DND-41 (cell line): ENCODE measurements around the gene TAT.

Experiments used
- ATAC-seq: fragments of 200-7000 bp; cut with Tn5 transposase; 3 replicates; pipeline ENCODE4 v1.9.1; 2021; ENCODE audit warnings: low read depth; ENCODE audit not compliant: insufficient read depth
- DNase-seq: peaks from one replicate; pipeline ENCODE4 v3.0.0-alpha.2; 2020
- H2AFZ ChIP-seq: 2 replicates; pipeline ENCODE4 v1.6.0; 2012; ENCODE audit warnings: low read depth, low read length
- H3K27ac ChIP-seq: 2 replicates; pipeline ENCODE4 v1.5.1; 2012; ENCODE audit warnings: low read length, inconsistent platforms
- H3K27me3 ChIP-seq: fragments of 200-600 bp; sonication (generic); 2 replicates; pipeline ENCODE4 v1.6.0; 2012; ENCODE audit warnings: low read length, mild to moderate bottlenecking, inconsistent platforms; ENCODE audit not compliant: insufficient read depth, poor library complexity
- H3K36me3 ChIP-seq: 2 replicates; pipeline ENCODE4 v1.5.1; 2012; ENCODE audit warnings: low read length, inconsistent platforms; ENCODE audit not compliant: insufficient read depth
- H3K4me1 ChIP-seq: 2 replicates; pipeline ENCODE4 v1.5.1; 2012; ENCODE audit warnings: mild to moderate bottlenecking, low read length; ENCODE audit not compliant: insufficient read depth
- H3K4me2 ChIP-seq: 2 replicates; pipeline ENCODE4 v1.6.0; 2012; ENCODE audit warnings: mild to moderate bottlenecking, moderate library complexity, low read length, inconsistent platforms; ENCODE audit not compliant: insufficient read depth
- H3K4me3 ChIP-seq, 2 experiments: fragments of 200-600 bp in 1 of 2; shearing (Covaris generic) in 1 of 2; 2 replicates each; pipeline ENCODE4 v1.5.1; 2012 to 2016; ENCODE audit warnings: inconsistent platforms in 2 of 2, low read length in 2 of 2, mild to moderate bottlenecking in 2 of 2, low read depth in 1 of 2, moderate library complexity in 1 of 2
- H3K79me2 ChIP-seq: 2 replicates; pipeline ENCODE4 v1.6.0; 2012; ENCODE audit warnings: low read length, inconsistent platforms; ENCODE audit not compliant: insufficient read depth
- H3K9ac ChIP-seq: 2 replicates; pipeline ENCODE4 v1.6.0; 2012; ENCODE audit warnings: low read depth, mild to moderate bottlenecking, inconsistent platforms, low read length, moderate library complexity
- H3K9me3 ChIP-seq: 2 replicates; pipeline ENCODE4 v1.5.1; 2012; ENCODE audit warnings: low read length, moderate library complexity, mild to moderate bottlenecking, inconsistent platforms; ENCODE audit not compliant: insufficient read depth, severe bottlenecking
- H4K20me1 ChIP-seq: 2 replicates; pipeline ENCODE4 v1.6.0; 2012; ENCODE audit warnings: low read length; ENCODE audit not compliant: insufficient read depth
- CTCF ChIP-seq: IDR thresholded peaks from 2 replicates; pipeline ENCODE4 v1.5.1; 2012; ENCODE audit warnings: borderline replicate concordance, low read length, moderate library complexity, mild to moderate bottlenecking; ENCODE audit not compliant: poor library complexity, severe bottlenecking; ENCODE audit errors: extremely low read depth
- EZH2 ChIP-seq: IDR thresholded peaks from 3 replicates; pipeline ENCODE4 v1.6.1; 2012; ENCODE audit warnings: borderline replicate concordance, low read depth, mild to moderate bottlenecking, moderate library complexity, low read length, inconsistent platforms; ENCODE audit not compliant: severe bottlenecking

TAT gene

DNA sequence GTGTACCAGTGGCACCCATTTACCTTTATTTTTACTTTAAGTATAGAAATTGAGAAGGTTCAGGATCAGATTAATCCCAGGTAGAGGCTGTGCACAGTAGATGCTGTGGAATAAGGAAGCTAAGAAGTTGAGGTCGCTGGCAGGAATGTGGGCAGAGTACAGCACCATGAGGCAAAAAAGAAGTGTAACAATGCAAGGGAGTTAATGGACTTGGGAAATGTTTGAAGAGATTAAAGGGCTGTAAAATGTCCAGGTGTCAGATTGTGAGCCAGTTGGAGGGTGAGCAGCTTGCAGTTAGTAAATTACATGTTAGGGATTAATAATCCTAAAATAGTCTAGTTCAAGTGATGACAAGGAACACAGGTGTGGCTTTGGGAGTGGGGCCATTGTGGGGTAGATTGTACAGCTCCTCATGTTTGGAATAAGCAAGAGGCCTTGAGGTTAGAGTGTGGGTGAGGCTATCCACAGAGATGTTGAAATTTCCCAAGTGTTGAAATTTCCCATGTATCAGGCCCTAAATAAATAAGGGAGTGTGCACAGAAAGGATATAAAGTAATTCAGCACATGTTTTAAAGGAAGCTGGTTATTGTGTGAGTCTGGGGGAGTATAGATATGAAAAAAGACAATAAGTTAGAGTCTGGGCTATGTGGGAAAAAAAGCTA lies 21.5 kb downstream of the TAT start:
- Histone ChIP-seq H3K36me3 (no peaks in the 10 kb centered on the region), H3K79me2 (no peaks in the 10 kb centered on the region), H3K4me1 (no peaks in the 10 kb centered on the region), H2AFZ (no peak overlapping the region), H3K27ac (no peak overlapping the region), H3K4me2 (no peak overlapping the region), H3K27me3 (no peaks in the 10 kb centered on the region), H3K9me3 (no peaks in the 10 kb centered on the region), H3K9ac (no peak overlapping the region), H3K4me3 (no peak overlapping the region), H4K20me1 (no peaks in the 10 kb centered on the region)
- ATAC-seq (no peak), DNase-seq (no peak)
- no peak for TF ChIP-seq CTCF
- no peak for TF ChIP-seq EZH2

DNA sequence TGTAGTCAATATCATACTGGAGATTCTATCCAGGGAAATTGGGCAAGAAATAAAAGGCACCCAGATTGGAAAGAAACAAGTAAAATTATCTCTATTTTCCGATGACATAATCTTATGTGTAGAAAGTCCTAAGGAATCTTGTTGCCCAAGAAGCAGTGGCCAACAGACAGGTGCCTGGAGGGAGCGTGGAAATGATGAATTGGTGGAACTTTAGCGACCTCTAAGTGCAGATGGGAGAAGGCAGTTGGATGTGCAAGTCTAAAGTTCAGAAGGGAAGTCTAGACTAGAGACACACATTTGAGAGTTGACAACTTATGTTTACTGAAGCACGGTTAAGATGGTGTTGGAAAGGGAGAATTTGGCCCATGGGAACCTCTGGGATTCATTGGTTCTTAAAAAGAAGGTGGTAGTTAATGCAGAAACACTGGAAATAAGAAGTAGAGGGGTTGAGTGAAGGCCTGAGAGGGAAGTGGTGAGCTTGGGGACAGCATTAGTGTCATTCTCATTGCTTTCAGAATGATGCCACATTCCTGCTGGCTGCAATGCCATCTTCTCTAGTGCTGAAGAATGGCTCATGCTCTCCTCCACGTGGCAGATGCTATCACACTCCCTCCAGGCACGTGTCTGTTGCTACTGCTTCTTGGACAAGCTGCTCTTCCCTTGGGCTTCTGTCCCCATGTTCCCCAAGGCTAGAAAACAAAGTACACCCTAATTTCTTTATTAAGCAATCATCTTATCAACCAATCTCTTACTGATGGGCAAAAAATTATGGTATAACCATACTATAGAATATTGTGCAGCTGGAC lies 24.0 kb downstream of the TAT start:
- H3K4me2 ChIP-seq, result no peak overlapping the region
- TF ChIP-seq EZH2 (no peak), CTCF (peak; percentile 22)
- ATAC-seq, result no peak

DNA sequence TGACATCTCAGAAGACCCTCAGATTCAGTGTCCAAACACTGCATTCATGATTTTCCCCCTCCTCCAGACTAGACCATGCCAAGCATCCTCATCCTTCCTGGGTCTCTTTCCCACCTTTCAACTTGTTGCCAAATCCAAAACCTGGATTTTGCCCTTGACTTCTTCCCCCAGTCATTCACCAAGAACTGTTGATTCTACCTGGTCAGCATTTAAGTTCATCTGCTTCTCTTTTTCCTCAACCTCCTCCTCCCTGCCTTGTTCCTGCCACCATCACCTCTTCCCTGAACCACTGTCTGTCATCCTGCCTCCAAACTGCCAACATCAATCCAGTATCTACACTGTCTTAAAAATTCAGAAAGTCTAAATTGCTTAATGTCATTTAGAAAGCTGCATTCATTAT lies 29.7 kb downstream of the TAT start:
- Histone ChIP-seq H3K4me2 (no peak overlapping the region), H3K9me3 (no peaks in the 10 kb centered on the region), H3K27ac (no peak overlapping the region), H3K27me3 (no peaks in the 10 kb centered on the region), H2AFZ (no peak overlapping the region), H3K79me2 (no peaks in the 10 kb centered on the region), H4K20me1 (no peaks in the 10 kb centered on the region), H3K4me3 (no peak overlapping the region), H3K9ac (no peak overlapping the region), H3K36me3 (no peaks in the 10 kb centered on the region), H3K4me1 (no peaks in the 10 kb centered on the region)
- ATAC-seq (no peak), DNase-seq (no peak)
- TF ChIP-seq EZH2 (no peak), CTCF (no peak)

More for the DNA sequence above, 24.0 kb downstream of the TAT start:
- no peak overlapping the region for H2AFZ ChIP-seq
- no peaks in the 10 kb centered on the region for H3K4me1 ChIP-seq
- H3K9me3 ChIP-seq, result no peaks in the 10 kb centered on the region
- no peak overlapping the region for H3K27ac ChIP-seq
- DNase-seq, result no peak
- no peaks in the 10 kb centered on the region for H3K36me3 ChIP-seq
- no peaks in the 10 kb centered on the region for H3K27me3 ChIP-seq
- H3K79me2 ChIP-seq, result no peaks in the 10 kb centered on the region
- no peak overlapping the region for H3K4me3 ChIP-seq
- no peaks in the 10 kb centered on the region for H4K20me1 ChIP-seq
- H3K9ac ChIP-seq, result no peak overlapping the region
